Inferior parietal cortex (tissue), 1 donor: ENCODE data around the gene CDCA7.
"Not testable (repeated sequence)": the region's sequence is repeated elsewhere in the genome, so short reads cannot be mapped to it uniquely, and the experiment has no call there.

Experiments used
- DNase-seq: peaks from one replicate; pipeline ENCODE4 v3.0.0-alpha.2; 2016; ENCODE audit errors: extremely low spot score

Gene CDCA7

GRCh38 chr2:173358616-173359015 lies 3.9 kb downstream of the CDCA7 start:
- no peak for DNase-seq

GRCh38 chr2:173359231-173359630 lies 4.6 kb downstream of the CDCA7 start:
- no peak for DNase-seq

GRCh38 chr2:173370198-173370597 lies 15.5 kb downstream of the CDCA7 start:
- DNase-seq = no peak

- DNase-seq = no peak
Observed at GRCh38 chr2:173371023-173371422, 16.4 kb downstream of the CDCA7 start.

GRCh38 chr2:173373290-173373689 lies 18.6 kb downstream of the CDCA7 start:
- DNase-seq = no peak

GRCh38 chr2:173374634-173375033 lies 20.0 kb downstream of the CDCA7 start:
- DNase-seq = no peak

GRCh38 chr2:173385534-173385933 lies 30.9 kb downstream of the CDCA7 start:
- not testable (repeated sequence) for DNase-seq

- no peak for DNase-seq
Observed at GRCh38 chr2:173386021-173386737, 31.5 kb downstream of the CDCA7 start.

- DNase-seq = no peak
Observed at GRCh38 chr2:173386738-173387065, 32.0 kb downstream of the CDCA7 start.

- DNase-seq = no peak
Observed at GRCh38 chr2:173387079-173387478, 32.4 kb downstream of the CDCA7 start.

- DNase-seq = no peak
Observed at GRCh38 chr2:173387660-173388059, 33.0 kb downstream of the CDCA7 start.

- no peak for DNase-seq
Observed at GRCh38 chr2:173388795-173389194, 34.1 kb downstream of the CDCA7 start.

GRCh38 chr2:173390036-173390435 lies 35.4 kb downstream of the CDCA7 start:
- no peak for DNase-seq

GRCh38 chr2:173392731-173393130 lies 38.1 kb downstream of the CDCA7 start:
- no peak for DNase-seq

- no peak for DNase-seq
Observed at GRCh38 chr2:173393186-173393585, 38.5 kb downstream of the CDCA7 start.

- no peak for DNase-seq
Observed at GRCh38 chr2:173393636-173394035, 39.0 kb downstream of the CDCA7 start.

- DNase-seq = no peak
Observed at GRCh38 chr2:173394091-173394974, 39.7 kb downstream of the CDCA7 start.

- no peak for DNase-seq
Observed at GRCh38 chr2:173395567-173396351, 41.1 kb downstream of the CDCA7 start.

GRCh38 chr2:173397539-173397938 lies 42.9 kb downstream of the CDCA7 start:
- DNase-seq = no peak

- no peak for DNase-seq
Observed at GRCh38 chr2:173399229-173399628, 44.6 kb downstream of the CDCA7 start.

GRCh38 chr2:173400760-173401159 lies 46.1 kb downstream of the CDCA7 start:
- no peak for DNase-seq

GRCh38 chr2:173401716-173402326 lies 47.1 kb downstream of the CDCA7 start:
- DNase-seq = no peak
